Activated T-helper 17 cell treated with anti-CD3 and anti-CD28 coated beads, Interleukin-2, amount 50 U/mL, for 72 hours (primary cell): Measurements from ENCODE around the gene MUTYH. TPM values are rescaled to one million over a fixed set of nuclear protein-coding genes. Genes with fewer than 3 reads are reported as not detected.
"Not testable (repeated sequence)": the region's sequence is repeated elsewhere in the genome, so short reads cannot be mapped to it uniquely, and the experiment has no call there.

Experiments used
- ATAC-seq: fragments of 150-1000 bp; cut with Tn5 transposase; replicated peaks from 2 replicates; pipeline ENCODE4 v1.10.0; 2021; ENCODE audit warnings: mild to moderate bottlenecking, moderate library complexity
- H3K27ac Mint-ChIP-seq: one replicate; pipeline ENCODE4 v1.8.0; 2022; ENCODE audit warnings: mixed read lengths
- H3K27me3 Mint-ChIP-seq: one replicate; pipeline ENCODE4 v1.8.0; 2022; ENCODE audit warnings: mixed read lengths
- H3K36me3 Mint-ChIP-seq: one replicate; pipeline ENCODE4 v1.8.0; 2022; ENCODE audit warnings: low read depth, mild to moderate bottlenecking, mixed read lengths
- H3K4me1 Mint-ChIP-seq: one replicate; pipeline ENCODE4 v1.8.0; 2022; ENCODE audit warnings: mixed read lengths
- H3K4me3 Mint-ChIP-seq: one replicate; pipeline ENCODE4 v1.8.0; 2022; ENCODE audit warnings: mild to moderate bottlenecking, mixed read lengths
- H3K9me3 Mint-ChIP-seq: one replicate; pipeline ENCODE4 v1.8.0; 2022; ENCODE audit warnings: mixed read lengths
- total RNA-seq, 2 donors: library from RNA; stranded (reverse); gene quantifications; one replicate each; pipeline ENCODE4 v1.2.3, GENCODE V29; 2022

Gene MUTYH
- total RNA-seq, 2 donors from 2014 or later: 23.5 to 35.4 TPM

DNA sequence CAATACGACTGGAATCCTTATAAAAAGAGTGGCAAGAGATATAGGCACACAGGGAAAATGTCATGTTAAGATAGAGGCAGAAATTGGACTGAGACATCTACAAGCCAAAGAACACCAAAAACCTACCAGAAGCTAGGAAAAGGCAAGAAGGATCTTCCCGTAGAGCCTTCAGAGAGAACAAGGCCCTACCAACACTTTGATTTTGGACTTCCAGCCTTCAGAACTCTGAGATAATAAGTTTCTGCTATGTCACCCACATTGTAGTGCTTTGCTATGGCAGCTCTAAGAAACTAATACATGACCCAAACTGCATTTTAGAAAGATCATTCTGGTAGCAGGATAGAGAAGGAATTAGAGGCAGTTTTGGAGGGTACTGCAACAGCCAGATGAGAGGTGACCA lies 24.1 kb upstream of the MUTYH start:
- Mint-ChIP-seq H3K36me3 (no peaks in the 10 kb centered on the region), H3K4me1 (no peaks in the 10 kb centered on the region), H3K27ac (no peak overlapping the region), H3K9me3 (no peaks in the 10 kb centered on the region), H3K4me3 (no peak overlapping the region), H3K27me3 (no peaks in the 10 kb centered on the region)
- ATAC-seq: no peak

DNA sequence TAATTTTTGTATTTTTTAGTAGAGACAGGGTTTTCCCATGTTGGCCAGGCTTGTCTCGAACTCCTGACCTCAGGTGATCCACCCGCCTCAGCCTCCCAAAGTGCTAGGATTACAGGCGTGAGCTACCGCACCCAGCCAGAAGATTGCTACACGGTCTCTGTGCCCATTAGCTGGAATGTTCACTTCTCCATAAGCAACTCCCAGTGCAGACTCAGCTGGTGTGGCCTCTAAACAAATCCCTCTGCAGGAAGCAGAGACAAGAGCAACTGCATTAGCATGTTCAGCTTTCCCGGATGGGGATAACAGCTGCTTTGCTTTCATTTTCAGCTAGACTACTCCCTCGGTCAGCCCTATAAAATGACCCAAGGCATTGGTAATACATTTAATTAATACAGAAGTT lies 20.7 kb upstream of the MUTYH start:
- not testable (repeated sequence) for H3K27me3 Mint-ChIP-seq, H3K27ac Mint-ChIP-seq, H3K4me1 Mint-ChIP-seq, H3K4me3 Mint-ChIP-seq, ATAC-seq, H3K36me3 Mint-ChIP-seq, H3K9me3 Mint-ChIP-seq

DNA sequence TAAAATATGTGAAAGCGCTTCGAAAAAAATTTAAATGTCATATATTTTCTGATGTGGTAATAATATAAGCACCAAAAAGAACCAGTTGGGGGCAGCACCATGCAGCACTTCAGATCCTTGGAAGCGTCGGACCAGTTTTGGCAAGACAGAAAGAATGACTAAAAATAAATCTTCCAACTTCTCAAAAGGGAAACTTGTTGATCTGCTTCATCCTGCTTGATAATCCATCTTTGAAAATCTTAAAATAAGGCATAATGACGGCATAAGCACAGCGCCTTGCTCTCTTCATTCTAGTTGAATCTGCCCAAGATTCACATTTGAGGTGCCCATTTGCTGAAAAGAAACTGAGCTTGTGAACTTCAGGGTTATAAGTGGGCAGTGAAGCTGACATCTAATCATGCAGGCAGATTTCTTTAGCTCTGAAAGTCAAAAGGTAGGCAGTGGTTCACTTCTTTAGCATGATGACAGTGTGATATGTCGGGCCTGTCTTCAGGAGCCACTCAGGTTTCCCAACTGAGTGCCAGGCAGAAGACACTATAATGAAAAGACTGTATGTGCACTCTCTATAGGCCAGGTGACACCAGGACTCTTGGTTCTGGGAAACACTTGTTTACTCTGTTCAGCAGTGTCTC lies 19.8 kb upstream of the MUTYH start:
- Mint-ChIP-seq H3K4me1 (no peaks in the 10 kb centered on the region), H3K27me3 (no peaks in the 10 kb centered on the region), H3K27ac (peak overlapping the region; percentile 47), H3K36me3 (no peaks in the 10 kb centered on the region), H3K9me3 (no peaks in the 10 kb centered on the region), H3K4me3 (peak overlapping the region; percentile 19)
- ATAC-seq: peak; percentile 58

- no peaks in the 10 kb centered on the region for H3K36me3 Mint-ChIP-seq
- no peak overlapping the region for H3K27ac Mint-ChIP-seq
- no peak for ATAC-seq
Observed at GRCh38 chr1:45356186-45356585, 15.9 kb upstream of the MUTYH start.

GRCh38 chr1:45355683-45356082 lies 15.4 kb upstream of the MUTYH start:
- Mint-ChIP-seq H3K27ac (no peak overlapping the region), H3K4me3 (no peak overlapping the region), H3K9me3 (no peaks in the 10 kb centered on the region), H3K27me3 (no peaks in the 10 kb centered on the region), H3K36me3 (no peaks in the 10 kb centered on the region), H3K4me1 (no peaks in the 10 kb centered on the region)
- no peak for ATAC-seq

More at GRCh38 chr1:45356186-45356585, 15.9 kb upstream of the MUTYH start:
- Mint-ChIP-seq H3K4me3 (no peak overlapping the region), H3K9me3 (no peaks in the 10 kb centered on the region), H3K27me3 (no peaks in the 10 kb centered on the region), H3K4me1 (no peaks in the 10 kb centered on the region)

DNA sequence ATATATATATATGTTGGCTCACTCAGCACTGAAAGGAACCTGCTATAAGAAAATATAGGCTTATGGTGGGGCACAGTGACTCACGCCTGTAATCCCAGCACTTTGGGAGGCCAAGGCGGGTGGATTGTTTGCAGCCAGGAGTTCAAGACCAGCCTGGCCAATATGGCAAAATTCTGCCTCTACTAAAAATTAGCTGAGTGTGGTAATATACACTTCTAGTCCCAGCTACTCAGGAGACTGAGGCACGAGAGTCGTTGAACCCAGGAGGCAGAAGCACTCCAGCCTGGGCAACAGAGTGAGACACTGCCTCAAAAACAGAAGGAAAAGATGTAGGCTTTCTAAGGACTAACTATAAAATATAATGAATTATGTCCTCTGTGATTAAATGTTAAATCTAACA lies 14.6 kb upstream of the MUTYH start:
- no peaks in the 10 kb centered on the region for H3K27me3 Mint-ChIP-seq

DNA sequence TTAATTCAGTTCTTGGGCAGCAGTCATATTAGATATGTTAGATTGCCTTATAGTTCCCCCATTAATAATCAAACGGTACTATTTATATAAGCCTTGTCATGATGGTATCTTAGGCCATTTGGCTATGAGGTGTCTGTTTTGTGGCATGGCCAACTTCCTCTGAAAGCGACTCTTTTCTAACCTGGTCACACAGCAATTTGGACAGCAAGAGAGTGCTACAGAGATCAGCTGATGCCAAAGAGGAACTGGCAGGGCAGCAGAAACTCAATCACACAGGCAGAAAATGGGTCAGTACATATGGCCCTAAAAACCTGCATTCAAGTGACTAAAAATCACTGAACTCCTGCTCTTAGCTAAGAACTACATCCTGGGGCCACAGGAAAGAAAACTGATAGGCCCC lies 13.4 kb upstream of the MUTYH start:
- Mint-ChIP-seq H3K4me3 (no peak overlapping the region), H3K27me3 (no peaks in the 10 kb centered on the region), H3K4me1 (no peaks in the 10 kb centered on the region), H3K9me3 (no peaks in the 10 kb centered on the region), H3K36me3 (no peaks in the 10 kb centered on the region), H3K27ac (no peak overlapping the region)
- ATAC-seq: no peak

More for the DNA sequence above, 14.6 kb upstream of the MUTYH start:
- H3K9me3 Mint-ChIP-seq: no peaks in the 10 kb centered on the region
- ATAC-seq: no peak
- no peaks in the 10 kb centered on the region for H3K36me3 Mint-ChIP-seq
- no peak overlapping the region for H3K27ac Mint-ChIP-seq
- no peaks in the 10 kb centered on the region for H3K4me1 Mint-ChIP-seq
- H3K4me3 Mint-ChIP-seq: no peak overlapping the region

GRCh38 chr1:45351508-45351907 lies 11.3 kb upstream of the MUTYH start:
- Mint-ChIP-seq H3K27me3 (no peaks in the 10 kb centered on the region), H3K36me3 (peaks cover 4% of the 10 kb centered on the region), H3K27ac (no peak overlapping the region), H3K4me1 (peaks cover 5% of the 10 kb centered on the region), H3K9me3 (no peaks in the 10 kb centered on the region), H3K4me3 (no peak overlapping the region)
- ATAC-seq: no peak

DNA sequence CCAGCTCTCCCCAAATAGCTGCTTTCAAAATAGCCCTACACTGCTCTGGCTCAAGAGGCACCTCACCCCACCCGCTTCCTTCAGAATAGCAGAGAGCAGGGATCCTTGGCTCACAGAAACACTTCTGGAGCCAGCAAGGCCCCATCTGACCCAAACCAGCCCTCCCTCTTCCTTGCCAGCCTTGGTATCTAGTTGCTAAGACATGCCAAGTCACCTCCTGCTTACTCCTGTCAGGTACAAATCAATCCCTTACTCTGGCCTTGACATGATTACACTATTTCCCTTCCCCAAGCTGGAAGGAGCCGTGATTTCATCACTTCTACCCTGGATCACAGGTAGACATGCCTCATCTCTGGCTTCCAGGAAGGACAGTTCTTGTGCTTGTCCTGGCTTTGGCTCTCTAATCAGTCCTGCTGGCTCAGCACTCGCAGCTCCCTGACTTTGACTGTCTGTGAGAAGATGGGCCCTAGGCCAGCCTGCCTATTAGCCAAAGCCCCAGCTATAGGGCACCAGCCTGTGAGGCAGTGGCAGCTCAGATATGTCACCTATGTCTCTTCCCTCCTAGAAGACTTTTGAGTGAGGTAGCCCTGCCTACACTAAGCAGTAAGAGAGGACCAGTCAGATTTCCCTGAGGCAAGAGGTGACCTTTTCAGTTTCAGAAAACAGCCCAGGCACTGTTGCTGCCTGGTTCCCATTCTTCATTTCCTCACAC lies 8.9 kb upstream of the MUTYH start:
- H3K9me3 Mint-ChIP-seq: no peaks in the 10 kb centered on the region
- peak; percentile 46 for ATAC-seq
- no peak overlapping the region for H3K4me3 Mint-ChIP-seq
- H3K4me1 Mint-ChIP-seq: peaks cover 12% of the 10 kb centered on the region
- peak overlapping the region; percentile 72 for H3K27ac Mint-ChIP-seq
- peaks cover 25% of the 10 kb centered on the region for H3K36me3 Mint-ChIP-seq
- no peaks in the 10 kb centered on the region for H3K27me3 Mint-ChIP-seq

- no peaks in the 10 kb centered on the region for H3K9me3 Mint-ChIP-seq
- no peaks in the 10 kb centered on the region for H3K27me3 Mint-ChIP-seq
- peaks cover 12% of the 10 kb centered on the region for H3K4me1 Mint-ChIP-seq
- H3K4me3 Mint-ChIP-seq: no peak overlapping the region
- H3K36me3 Mint-ChIP-seq: peaks cover 31% of the 10 kb centered on the region
- no peak for ATAC-seq
- peak overlapping the region; percentile 72 for H3K27ac Mint-ChIP-seq
Observed at GRCh38 chr1:45348609-45348965, 8.3 kb upstream of the MUTYH start.

DNA sequence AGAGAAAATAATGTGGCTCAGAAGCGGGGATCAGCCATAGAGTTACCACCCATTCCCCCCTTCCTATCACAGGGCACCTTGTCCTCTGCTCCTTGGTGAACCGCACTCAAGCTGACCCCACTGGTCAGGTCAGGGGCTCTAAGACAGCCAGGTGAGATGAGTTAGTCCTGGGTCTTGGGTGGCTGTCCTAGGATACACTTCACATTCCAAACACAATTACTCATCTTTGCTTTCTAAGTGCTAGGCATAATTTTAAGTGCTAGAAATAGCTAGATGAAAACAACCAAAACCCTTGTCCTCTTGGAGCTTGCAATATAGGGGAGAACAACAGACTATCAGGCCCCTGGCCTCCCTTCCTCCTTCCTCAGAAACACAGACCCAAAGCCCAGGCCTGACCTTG lies 7.8 kb upstream of the MUTYH start:
- no peak overlapping the region for H3K4me3 Mint-ChIP-seq
- no peak for ATAC-seq
- H3K27me3 Mint-ChIP-seq: no peaks in the 10 kb centered on the region
- no peaks in the 10 kb centered on the region for H3K9me3 Mint-ChIP-seq
- peak overlapping the region; percentile 72 for H3K27ac Mint-ChIP-seq
- H3K36me3 Mint-ChIP-seq: peaks cover 36% of the 10 kb centered on the region
- peaks cover 12% of the 10 kb centered on the region for H3K4me1 Mint-ChIP-seq

- peaks cover 52% of the 10 kb centered on the region for H3K36me3 Mint-ChIP-seq
- H3K27me3 Mint-ChIP-seq: no peaks in the 10 kb centered on the region
- H3K4me1 Mint-ChIP-seq: peaks cover 19% of the 10 kb centered on the region
- H3K27ac Mint-ChIP-seq: peak overlapping the region; percentile 68
- H3K9me3 Mint-ChIP-seq: no peaks in the 10 kb centered on the region
- no peak for ATAC-seq
- no peak overlapping the region for H3K4me3 Mint-ChIP-seq
Observed at GRCh38 chr1:45346473-45346872, 6.2 kb upstream of the MUTYH start.

GRCh38 chr1:45345014-45345413 lies 4.8 kb upstream of the MUTYH start:
- no peaks in the 10 kb centered on the region for H3K9me3 Mint-ChIP-seq
- H3K4me3 Mint-ChIP-seq: no peak overlapping the region
- no peak overlapping the region for H3K27ac Mint-ChIP-seq
- peaks cover 19% of the 10 kb centered on the region for H3K4me1 Mint-ChIP-seq
- peaks cover 66% of the 10 kb centered on the region for H3K36me3 Mint-ChIP-seq
- H3K27me3 Mint-ChIP-seq: no peaks in the 10 kb centered on the region
- ATAC-seq: no peak

GRCh38 chr1:45344499-45344898 lies 4.3 kb upstream of the MUTYH start:
- Mint-ChIP-seq H3K27me3 (no peaks in the 10 kb centered on the region), H3K4me1 (peaks cover 19% of the 10 kb centered on the region), H3K4me3 (no peak overlapping the region), H3K27ac (no peak overlapping the region), H3K9me3 (no peaks in the 10 kb centered on the region), H3K36me3 (peaks cover 72% of the 10 kb centered on the region)
- no peak for ATAC-seq

DNA sequence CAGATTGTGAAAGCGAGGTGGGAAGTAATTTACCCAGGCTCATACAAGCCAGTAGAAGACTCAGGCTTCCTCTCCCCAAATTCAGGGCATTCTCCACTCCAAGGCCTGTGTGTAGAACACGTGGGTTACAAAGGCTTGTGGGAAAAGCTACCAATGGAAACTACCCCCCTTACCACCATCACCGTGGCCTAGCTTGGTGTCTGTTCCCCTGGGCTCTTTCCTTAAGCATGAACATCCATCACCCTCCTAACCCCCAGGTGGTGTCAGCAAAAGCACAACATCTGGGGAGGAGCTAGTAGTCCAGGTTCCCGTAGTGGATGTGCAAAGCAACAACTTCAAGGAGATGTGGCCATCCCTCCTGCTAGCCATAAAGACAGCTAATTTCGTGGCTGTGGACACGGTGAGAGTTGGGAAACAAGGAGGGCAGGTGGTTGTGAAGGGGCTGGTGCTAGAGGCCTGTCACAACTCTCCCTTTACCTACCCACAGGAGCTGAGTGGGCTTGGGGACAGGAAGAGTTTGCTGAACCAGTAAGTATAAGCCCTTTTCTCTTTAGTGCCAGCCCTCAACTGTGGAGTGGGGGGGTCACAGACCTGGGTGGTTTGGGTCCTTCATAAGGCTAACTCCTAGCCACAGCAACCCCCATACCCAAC lies 701 bp upstream of the MUTYH start:
- Mint-ChIP-seq H3K4me3 (peak overlapping the region; percentile 98), H3K27ac (peak overlapping the region; percentile 99), H3K9me3 (no peaks in the 10 kb centered on the region), H3K27me3 (no peaks in the 10 kb centered on the region), H3K36me3 (peaks cover 66% of the 10 kb centered on the region), H3K4me1 (peaks cover 18% of the 10 kb centered on the region)
- ATAC-seq: no peak
